ENCODE results near the gene PNPLA5.
A peak's percentile ranks its signal among the peaks of the same experiment; 100 is the strongest.
"Not testable (repeated sequence)": the region's sequence is repeated elsewhere in the genome, so short reads cannot be mapped to it uniquely, and the experiment has no call there.

The PNPLA5 gene

DNA sequence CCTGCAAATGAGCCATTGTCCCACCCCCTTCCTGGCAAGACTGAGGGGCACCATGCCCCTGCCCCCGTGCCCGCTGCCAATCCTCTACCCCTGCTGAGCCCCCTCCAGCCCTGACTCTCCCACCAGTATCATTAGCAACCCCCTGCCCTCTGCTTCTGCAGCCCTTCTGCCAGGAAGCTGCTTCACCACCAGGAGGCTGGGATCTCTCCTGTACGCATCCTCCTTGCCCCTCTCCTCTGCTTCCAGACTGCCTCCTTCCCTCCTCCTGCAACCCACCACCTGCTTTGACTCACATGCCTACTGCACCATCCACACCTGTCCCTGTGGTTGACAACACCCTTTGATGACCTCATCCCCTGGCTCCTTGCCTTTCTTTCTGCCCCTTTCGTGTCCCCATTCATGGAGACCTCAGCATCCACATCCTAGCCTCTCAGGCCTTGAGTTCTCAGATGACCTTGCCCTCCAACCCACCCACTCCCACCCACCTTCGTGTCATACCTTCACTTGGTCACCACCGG, 18.4 kb upstream of the PNPLA5 start:
- Histone ChIP-seq H4K20me1 (ENCODE audit: insufficient read depth, low read length) (peaks cover 3% of the 10 kb centered on the region), H3K79me2 (ENCODE audit: insufficient read depth, low read length) (no peaks in the 10 kb centered on the region), H3K9me3 (ENCODE audit: insufficient read depth, low read length, severe bottlenecking) (no peaks in the 10 kb centered on the region), H3K27me3 (ENCODE audit: insufficient read depth, low read length, poor library complexity) (no peaks in the 10 kb centered on the region), H3K36me3 (ENCODE audit: insufficient read depth, low read length) (no peaks in the 10 kb centered on the region), H3K4me2 (ENCODE audit: insufficient read depth, low read length) (no peak overlapping the region), H2AFZ (ENCODE audit: low read depth, low read length) (no peak overlapping the region), H3K4me3 (ENCODE audit: low read depth in 1 of 2, low read length in 2 of 2) (no peak overlapping the region), H3K27ac (ENCODE audit: low read length) (no peak overlapping the region), H3K9ac (ENCODE audit: low read depth, low read length) (no peak overlapping the region), H3K4me1 (ENCODE audit: insufficient read depth, low read length) (no peaks in the 10 kb centered on the region)
- TF ChIP-seq, protein P1, sequence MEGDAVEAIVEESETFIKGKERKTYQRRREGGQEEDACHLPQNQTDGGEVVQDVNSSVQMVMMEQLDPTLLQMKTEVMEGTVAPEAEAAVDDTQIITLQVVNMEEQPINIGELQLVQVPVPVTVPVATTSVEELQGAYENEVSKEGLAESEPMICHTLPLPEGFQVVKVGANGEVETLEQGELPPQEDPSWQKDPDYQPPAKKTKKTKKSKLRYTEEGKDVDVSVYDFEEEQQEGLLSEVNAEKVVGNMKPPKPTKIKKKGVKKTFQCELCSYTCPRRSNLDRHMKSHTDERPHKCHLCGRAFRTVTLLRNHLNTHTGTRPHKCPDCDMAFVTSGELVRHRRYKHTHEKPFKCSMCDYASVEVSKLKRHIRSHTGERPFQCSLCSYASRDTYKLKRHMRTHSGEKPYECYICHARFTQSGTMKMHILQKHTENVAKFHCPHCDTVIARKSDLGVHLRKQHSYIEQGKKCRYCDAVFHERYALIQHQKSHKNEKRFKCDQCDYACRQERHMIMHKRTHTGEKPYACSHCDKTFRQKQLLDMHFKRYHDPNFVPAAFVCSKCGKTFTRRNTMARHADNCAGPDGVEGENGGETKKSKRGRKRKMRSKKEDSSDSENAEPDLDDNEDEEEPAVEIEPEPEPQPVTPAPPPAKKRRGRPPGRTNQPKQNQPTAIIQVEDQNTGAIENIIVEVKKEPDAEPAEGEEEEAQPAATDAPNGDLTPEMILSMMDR (IDR thresholded peaks at IDR 0.05; ENCODE audit: borderline replicate concordance, extremely low read depth, low read length, poor library complexity, severe bottlenecking) = no peak
- TF ChIP-seq EZH2 (IDR thresholded peaks at IDR 0.05; ENCODE audit: borderline replicate concordance, low read depth, low read length, severe bottlenecking) = no peak
- no peak for ATAC-seq (ENCODE audit: insufficient read depth, low read depth)
- no peak for DNase-seq

DNA sequence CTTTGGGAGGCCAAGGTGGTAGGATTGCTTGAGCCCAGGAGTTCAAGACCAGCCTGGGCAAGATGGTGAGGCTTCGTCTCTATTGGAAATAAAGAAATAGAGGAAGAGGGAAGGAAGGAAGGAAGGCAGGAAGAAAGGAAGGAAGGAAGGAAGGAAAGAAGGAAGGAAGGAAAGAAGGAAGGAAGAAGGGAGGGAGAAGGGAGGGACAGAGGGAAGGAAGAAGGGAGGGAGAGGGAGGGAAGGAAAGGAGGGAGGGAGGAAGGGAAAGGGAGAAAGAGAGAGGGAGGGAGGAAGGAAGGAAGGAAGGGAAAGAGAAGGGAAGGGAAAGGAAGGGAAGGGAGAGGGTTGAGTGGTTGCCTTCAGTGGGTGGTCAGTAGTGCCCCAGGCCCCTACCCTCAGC, 17.9 kb upstream of the PNPLA5 start:
- TF ChIP-seq, protein P1 (IDR thresholded peaks at IDR 0.05; ENCODE audit: borderline replicate concordance, extremely low read depth, low read length, poor library complexity, severe bottlenecking) = no peak
- TF ChIP-seq EZH2 (IDR thresholded peaks at IDR 0.05; ENCODE audit: borderline replicate concordance, low read depth, low read length, severe bottlenecking) = no peak
- no peak overlapping the region for H3K4me2 ChIP-seq (ENCODE audit: insufficient read depth, low read length)
- H3K79me2 ChIP-seq (ENCODE audit: insufficient read depth, low read length) = no peaks in the 10 kb centered on the region
- no peaks in the 10 kb centered on the region for H3K27me3 ChIP-seq (ENCODE audit: insufficient read depth, low read length, poor library complexity)
- no peaks in the 10 kb centered on the region for H3K36me3 ChIP-seq (ENCODE audit: insufficient read depth, low read length)
- no peak overlapping the region for H3K4me3 ChIP-seq (ENCODE audit: low read depth in 1 of 2, low read length in 2 of 2)
- ATAC-seq (ENCODE audit: insufficient read depth, low read depth) (no peak), DNase-seq (no peak)
- peaks cover 3% of the 10 kb centered on the region for H4K20me1 ChIP-seq (ENCODE audit: insufficient read depth, low read length)
- no peak overlapping the region for H2AFZ ChIP-seq (ENCODE audit: low read depth, low read length)
- H3K9ac ChIP-seq (ENCODE audit: low read depth, low read length) = no peak overlapping the region
- H3K9me3 ChIP-seq (ENCODE audit: insufficient read depth, low read length, severe bottlenecking) = no peaks in the 10 kb centered on the region
- H3K4me1 ChIP-seq (ENCODE audit: insufficient read depth, low read length) = no peaks in the 10 kb centered on the region
- H3K27ac ChIP-seq (ENCODE audit: low read length) = no peak overlapping the region

DNA sequence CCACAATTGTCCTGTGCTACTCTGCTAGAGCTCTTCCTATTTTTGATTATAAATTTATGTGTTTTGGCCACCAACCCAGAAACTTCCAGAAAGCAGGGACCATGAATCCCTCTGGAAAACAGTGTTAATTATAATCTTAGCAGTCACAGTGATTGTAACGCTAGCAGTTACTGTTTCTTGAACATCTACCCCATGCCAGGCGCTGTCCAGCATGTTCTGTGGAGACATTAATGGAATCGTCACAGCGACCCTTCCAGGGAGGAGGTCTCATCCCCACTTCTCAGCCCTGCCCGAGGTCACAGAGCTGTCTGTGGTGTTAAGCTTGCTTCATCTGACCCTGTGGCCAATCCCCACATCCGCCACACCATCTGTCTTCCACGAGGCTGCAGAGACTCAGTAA, 13.9 kb upstream of the PNPLA5 start:
- H4K20me1 ChIP-seq (ENCODE audit: insufficient read depth, low read length) = peaks cover 3% of the 10 kb centered on the region
- H3K79me2 ChIP-seq (ENCODE audit: insufficient read depth, low read length) = no peaks in the 10 kb centered on the region
- no peaks in the 10 kb centered on the region for H3K9me3 ChIP-seq (ENCODE audit: insufficient read depth, low read length, severe bottlenecking)
- H2AFZ ChIP-seq (ENCODE audit: low read depth, low read length) = no peak overlapping the region
- H3K4me1 ChIP-seq (ENCODE audit: insufficient read depth, low read length) = no peaks in the 10 kb centered on the region
- no peaks in the 10 kb centered on the region for H3K36me3 ChIP-seq (ENCODE audit: insufficient read depth, low read length)
- H3K27ac ChIP-seq (ENCODE audit: low read length) = no peak overlapping the region
- no peak overlapping the region for H3K4me3 ChIP-seq (ENCODE audit: low read depth in 1 of 2, low read length in 2 of 2)
- H3K27me3 ChIP-seq (ENCODE audit: insufficient read depth, low read length, poor library complexity) = no peaks in the 10 kb centered on the region
- DNase-seq (no peak), ATAC-seq (ENCODE audit: insufficient read depth, low read depth) (no peak)
- no peak overlapping the region for H3K9ac ChIP-seq (ENCODE audit: low read depth, low read length)
- TF ChIP-seq EZH2 (IDR thresholded peaks at IDR 0.05; ENCODE audit: borderline replicate concordance, low read depth, low read length, severe bottlenecking) = no peak
- TF ChIP-seq, protein P1 (IDR thresholded peaks at IDR 0.05; ENCODE audit: borderline replicate concordance, extremely low read depth, low read length, poor library complexity, severe bottlenecking) = no peak
- no peak overlapping the region for H3K4me2 ChIP-seq (ENCODE audit: insufficient read depth, low read length)

DNA sequence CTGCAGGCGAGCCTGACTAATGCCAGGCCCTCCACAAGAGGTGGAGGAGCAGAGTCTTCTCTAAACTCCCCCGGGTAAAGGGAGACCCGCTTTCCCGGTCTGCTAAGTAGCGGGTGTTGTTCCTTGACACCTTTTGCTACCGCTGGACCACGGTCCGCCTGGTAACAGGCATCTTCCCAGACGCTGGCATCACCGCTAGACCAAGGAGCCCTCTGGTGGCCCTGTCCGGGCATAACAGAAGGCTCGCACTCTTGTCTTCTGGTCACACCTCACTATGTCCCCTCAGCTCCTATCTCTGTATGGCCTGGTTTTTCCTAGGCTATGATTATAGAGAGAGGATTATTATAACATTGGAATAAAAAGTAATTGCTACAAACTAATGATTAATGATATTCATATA, 12.6 kb upstream of the PNPLA5 start:
- DNase-seq = peak; percentile 36
- ATAC-seq (ENCODE audit: insufficient read depth, low read depth); H3K4me3 ChIP-seq (ENCODE audit: low read depth in 1 of 2, low read length in 2 of 2); H3K27ac ChIP-seq (ENCODE audit: low read length); H3K9me3 ChIP-seq (ENCODE audit: insufficient read depth, low read length, severe bottlenecking); H2AFZ ChIP-seq (ENCODE audit: low read depth, low read length); H3K79me2 ChIP-seq (ENCODE audit: insufficient read depth, low read length); H3K4me2 ChIP-seq (ENCODE audit: insufficient read depth, low read length); H3K36me3 ChIP-seq (ENCODE audit: insufficient read depth, low read length); H4K20me1 ChIP-seq (ENCODE audit: insufficient read depth, low read length); H3K27me3 ChIP-seq (ENCODE audit: insufficient read depth, low read length, poor library complexity); H3K4me1 ChIP-seq (ENCODE audit: insufficient read depth, low read length); H3K9ac ChIP-seq (ENCODE audit: low read depth, low read length): not testable (repeated sequence)
- TF ChIP-seq, protein P1 (IDR thresholded peaks at IDR 0.05; ENCODE audit: borderline replicate concordance, extremely low read depth, low read length, poor library complexity, severe bottlenecking) = peak; percentile 28

DNA sequence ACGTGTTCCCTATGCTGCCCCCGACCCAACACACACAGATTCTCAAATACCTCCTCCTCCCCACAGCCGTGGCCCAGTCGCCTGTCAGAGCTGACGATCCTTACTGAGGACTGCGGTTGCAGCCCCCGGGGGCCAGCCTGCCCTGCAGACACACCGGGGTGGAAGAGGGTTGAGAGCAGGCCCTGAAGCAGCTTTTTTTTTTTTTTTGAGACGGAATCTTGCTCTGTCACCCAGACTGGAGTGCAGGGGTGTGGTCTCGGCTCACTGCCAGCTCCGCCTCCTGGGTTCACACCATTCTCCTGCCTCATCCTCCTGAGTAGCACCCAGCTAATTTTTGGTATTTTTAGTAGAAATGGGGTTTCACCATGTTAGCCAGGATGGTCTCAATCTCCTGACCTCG, 11.2 kb upstream of the PNPLA5 start:
- H3K79me2 ChIP-seq (ENCODE audit: insufficient read depth, low read length); H3K4me3 ChIP-seq (ENCODE audit: low read depth in 1 of 2, low read length in 2 of 2); ATAC-seq (ENCODE audit: insufficient read depth, low read depth); H4K20me1 ChIP-seq (ENCODE audit: insufficient read depth, low read length); H3K4me1 ChIP-seq (ENCODE audit: insufficient read depth, low read length); H3K9me3 ChIP-seq (ENCODE audit: insufficient read depth, low read length, severe bottlenecking); H3K27ac ChIP-seq (ENCODE audit: low read length); H3K4me2 ChIP-seq (ENCODE audit: insufficient read depth, low read length); H3K36me3 ChIP-seq (ENCODE audit: insufficient read depth, low read length); DNase-seq; H3K9ac ChIP-seq (ENCODE audit: low read depth, low read length); H2AFZ ChIP-seq (ENCODE audit: low read depth, low read length); H3K27me3 ChIP-seq (ENCODE audit: insufficient read depth, low read length, poor library complexity): not testable (repeated sequence)
